WTC11 (cell line): Measurements from ENCODE around the gene RBCK1. TPM values are rescaled to one million over a fixed set of nuclear protein-coding genes. Genes with fewer than 3 reads are reported as not detected.

Experiments
- ATAC-seq: fragments of 200-7000 bp; cut with Tn5 transposase; 2 replicates; pipeline ENCODE4 v1.10.0; 2021; ENCODE audit warnings: mild to moderate bottlenecking, moderate library complexity
- CTCF ChIA-PET: fragments of 300-600 bp; sonication (Branson Sonifier 250); formaldehyde crosslinking; loops from one replicate; lab custom pipeline; 2021; ENCODE audit warnings: antibody characterized with exemption; lab: Charles Lee
- POLR2A ChIA-PET: fragments of 350-600 bp; sonication (Branson Sonifier 250); formaldehyde crosslinking; loops from one replicate; lab custom pipeline; 2021; ENCODE audit warnings: antibody characterized with exemption; lab: Charles Lee
- DNase-seq: peaks from one replicate; pipeline ENCODE4 v3.0.0; 2021; ENCODE audit warnings: low spot score
- H3K27ac Mint-ChIP-seq: 2 replicates; pipeline ENCODE4 v1.8.0; 2021; ENCODE audit warnings: mixed read lengths
- H3K27me3 Mint-ChIP-seq: 2 replicates; pipeline ENCODE4 v1.8.0; 2021; ENCODE audit warnings: low read depth, mild to moderate bottlenecking, moderate library complexity, mixed read lengths
- H3K36me3 Mint-ChIP-seq: 2 replicates; pipeline ENCODE4 v1.8.0; 2021; ENCODE audit warnings: mixed read lengths
- H3K4me1 Mint-ChIP-seq: 2 replicates; pipeline ENCODE4 v1.8.0; 2022; ENCODE audit warnings: mixed read lengths
- H3K4me3 Mint-ChIP-seq: 2 replicates; pipeline ENCODE4 v1.8.0; 2021; ENCODE audit warnings: mild to moderate bottlenecking, moderate library complexity, mixed read lengths
- H3K9me3 Mint-ChIP-seq: 2 replicates; pipeline ENCODE4 v1.8.0; 2021; ENCODE audit warnings: mixed read lengths
- ATF1 ChIP-seq: sonication (generic); formaldehyde crosslinking; IDR thresholded peaks from 2 replicates; pipeline ENCODE4 v1.8.1; 2023; ENCODE audit warnings: mild to moderate bottlenecking, moderate library complexity, missing genetic modification reagents
- FOXK1 ChIP-seq: sonication (generic); formaldehyde crosslinking; IDR thresholded peaks from 2 replicates; pipeline ENCODE4 v1.8.0; 2022; ENCODE audit warnings: mild to moderate bottlenecking, moderate library complexity, missing genetic modification reagents
- FOXP1 ChIP-seq: sonication (generic); formaldehyde crosslinking; IDR thresholded peaks from 2 replicates; pipeline ENCODE4 v1.8.0; 2022; ENCODE audit warnings: missing genetic modification reagents, mild to moderate bottlenecking, moderate library complexity, borderline replicate concordance
- GTF2I ChIP-seq: fragments of 250-450 bp; sonication (Bioruptor Pico); conservative IDR thresholded peaks from 2 replicates; pipeline ENCODE4 v1.4.0; 2021; ENCODE audit warnings: mild to moderate bottlenecking
- JAZF1 ChIP-seq: fragments of 250-450 bp; sonication (Bioruptor Pico); IDR thresholded peaks from 2 replicates; pipeline ENCODE4 v1.9.0; 2021; ENCODE audit warnings: moderate library complexity, mild to moderate bottlenecking, inconsistent platforms
- MXD4 ChIP-seq: fragments of 250-450 bp; sonication (Bioruptor Pico); IDR thresholded peaks from 2 replicates; pipeline ENCODE4 v1.8.0; 2021; ENCODE audit warnings: mild to moderate bottlenecking, moderate library complexity, borderline replicate concordance
- NFE2L1 ChIP-seq: sonication (generic); formaldehyde crosslinking; IDR thresholded peaks from 2 replicates; pipeline ENCODE4 v1.8.1; 2023; ENCODE audit warnings: missing genetic modification reagents
- NR2C2 ChIP-seq: sonication (generic); formaldehyde crosslinking; IDR thresholded peaks from 2 replicates; pipeline ENCODE4 v1.8.0; 2022; ENCODE audit warnings: mild to moderate bottlenecking, missing genetic modification reagents
- SMAD4 ChIP-seq: sonication (generic); formaldehyde crosslinking; IDR thresholded peaks from 2 replicates; pipeline ENCODE4 v1.8.0; 2022; ENCODE audit warnings: mild to moderate bottlenecking, missing genetic modification reagents
- SOX15 ChIP-seq: fragments of 250-450 bp; sonication (Bioruptor Pico); IDR thresholded peaks from 2 replicates; pipeline ENCODE4 v1.9.0; 2021; ENCODE audit warnings: mild to moderate bottlenecking
- SP1 ChIP-seq: sonication (generic); formaldehyde crosslinking; conservative IDR thresholded peaks from 2 replicates; pipeline ENCODE4 v1.8.1; 2022; ENCODE audit warnings: missing genetic modification reagents
- TEAD1 ChIP-seq: sonication (generic); formaldehyde crosslinking; IDR thresholded peaks from 2 replicates; pipeline ENCODE4 v1.8.0; 2022; ENCODE audit warnings: mild to moderate bottlenecking, missing genetic modification reagents
- ZNF263 ChIP-seq: sonication (generic); formaldehyde crosslinking; IDR thresholded peaks from 2 replicates; pipeline ENCODE4 v1.8.1; 2022; ENCODE audit warnings: low read depth, mild to moderate bottlenecking, moderate library complexity, missing genetic modification reagents
- ZNF396 ChIP-seq: fragments of 250-450 bp; sonication (Bioruptor Pico); IDR thresholded peaks from 2 replicates; pipeline ENCODE4 v1.8.0; 2021; ENCODE audit warnings: mild to moderate bottlenecking, moderate library complexity, borderline replicate concordance
- total RNA-seq: library from RNA; stranded (reverse); gene quantifications from 3 replicates; pipeline ENCODE4 v1.2.3, GENCODE V29; 2021
- TF ChIP-seq, protein P1 (sequence below): sonication (generic); formaldehyde crosslinking; IDR thresholded peaks from 2 replicates; pipeline ENCODE4 v1.8.0; 2023; ENCODE audit warnings: missing genetic modification reagents, mild to moderate bottlenecking, borderline replicate concordance
- TF ChIP-seq, protein P2 (sequence below): sonication (generic); formaldehyde crosslinking; IDR thresholded peaks from 2 replicates; pipeline ENCODE4 v1.8.1; 2023; ENCODE audit warnings: mild to moderate bottlenecking, missing genetic modification reagents, borderline replicate concordance
- TF ChIP-seq, protein P3 (sequence below): sonication (generic); formaldehyde crosslinking; IDR thresholded peaks from 2 replicates; pipeline ENCODE4 v1.8.1; 2022; ENCODE audit warnings: mild to moderate bottlenecking, missing genetic modification reagents, moderate library complexity, borderline replicate concordance
- TF ChIP-seq, protein P4 (sequence below): fragments of 250-450 bp; sonication (Bioruptor Pico); IDR thresholded peaks from 2 replicates; pipeline ENCODE4 v1.8.0; 2021; ENCODE audit warnings: mild to moderate bottlenecking
- TF ChIP-seq, protein P5 (sequence below): sonication (generic); formaldehyde crosslinking; IDR thresholded peaks from 2 replicates; pipeline ENCODE4 v1.8.0; 2022; ENCODE audit warnings: mild to moderate bottlenecking, missing genetic modification reagents
- TF ChIP-seq, protein P6 (sequence below): fragments of 250-450 bp; sonication (Bioruptor Pico); IDR thresholded peaks from 2 replicates; pipeline ENCODE4 v1.9.0; 2021; ENCODE audit warnings: mild to moderate bottlenecking
- TF ChIP-seq, protein P7 (sequence below): fragments of 250-450 bp; sonication (Bioruptor Pico); IDR thresholded peaks from 2 replicates; pipeline ENCODE4 v2.1.2; 2022; ENCODE audit warnings: mild to moderate bottlenecking, moderate library complexity

The RBCK1 gene
- total RNA-seq, 1 experiment from 2014 or later = 75.2 TPM

DNA sequence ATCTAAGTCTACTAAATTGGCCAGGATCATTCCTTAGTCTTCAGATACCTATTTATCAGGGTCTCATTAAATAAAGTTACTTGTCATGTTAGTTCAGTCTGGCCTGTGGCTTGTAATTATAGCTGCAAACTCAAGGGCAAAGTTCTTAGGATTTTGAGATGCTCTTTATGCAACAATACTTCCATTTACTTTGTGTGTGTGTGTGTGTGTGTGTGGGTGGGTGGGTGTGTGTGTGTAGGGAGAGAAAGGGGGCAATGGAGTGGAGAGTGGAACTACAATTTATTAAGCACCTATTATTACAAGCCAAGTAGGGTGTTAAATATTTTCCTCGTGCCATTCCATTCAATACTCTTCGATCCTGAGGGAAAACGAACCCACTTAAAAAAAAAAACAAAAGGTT lies 71.9 kb downstream of the RBCK1 start (continued):
- TF ChIP-seq, protein P1, sequence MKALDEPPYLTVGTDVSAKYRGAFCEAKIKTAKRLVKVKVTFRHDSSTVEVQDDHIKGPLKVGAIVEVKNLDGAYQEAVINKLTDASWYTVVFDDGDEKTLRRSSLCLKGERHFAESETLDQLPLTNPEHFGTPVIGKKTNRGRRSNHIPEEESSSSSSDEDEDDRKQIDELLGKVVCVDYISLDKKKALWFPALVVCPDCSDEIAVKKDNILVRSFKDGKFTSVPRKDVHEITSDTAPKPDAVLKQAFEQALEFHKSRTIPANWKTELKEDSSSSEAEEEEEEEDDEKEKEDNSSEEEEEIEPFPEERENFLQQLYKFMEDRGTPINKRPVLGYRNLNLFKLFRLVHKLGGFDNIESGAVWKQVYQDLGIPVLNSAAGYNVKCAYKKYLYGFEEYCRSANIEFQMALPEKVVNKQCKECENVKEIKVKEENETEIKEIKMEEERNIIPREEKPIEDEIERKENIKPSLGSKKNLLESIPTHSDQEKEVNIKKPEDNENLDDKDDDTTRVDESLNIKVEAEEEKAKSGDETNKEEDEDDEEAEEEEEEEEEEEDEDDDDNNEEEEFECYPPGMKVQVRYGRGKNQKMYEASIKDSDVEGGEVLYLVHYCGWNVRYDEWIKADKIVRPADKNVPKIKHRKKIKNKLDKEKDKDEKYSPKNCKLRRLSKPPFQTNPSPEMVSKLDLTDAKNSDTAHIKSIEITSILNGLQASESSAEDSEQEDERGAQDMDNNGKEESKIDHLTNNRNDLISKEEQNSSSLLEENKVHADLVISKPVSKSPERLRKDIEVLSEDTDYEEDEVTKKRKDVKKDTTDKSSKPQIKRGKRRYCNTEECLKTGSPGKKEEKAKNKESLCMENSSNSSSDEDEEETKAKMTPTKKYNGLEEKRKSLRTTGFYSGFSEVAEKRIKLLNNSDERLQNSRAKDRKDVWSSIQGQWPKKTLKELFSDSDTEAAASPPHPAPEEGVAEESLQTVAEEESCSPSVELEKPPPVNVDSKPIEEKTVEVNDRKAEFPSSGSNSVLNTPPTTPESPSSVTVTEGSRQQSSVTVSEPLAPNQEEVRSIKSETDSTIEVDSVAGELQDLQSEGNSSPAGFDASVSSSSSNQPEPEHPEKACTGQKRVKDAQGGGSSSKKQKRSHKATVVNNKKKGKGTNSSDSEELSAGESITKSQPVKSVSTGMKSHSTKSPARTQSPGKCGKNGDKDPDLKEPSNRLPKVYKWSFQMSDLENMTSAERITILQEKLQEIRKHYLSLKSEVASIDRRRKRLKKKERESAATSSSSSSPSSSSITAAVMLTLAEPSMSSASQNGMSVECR (CRISPR knock-in tag) = no peak
- TF ChIP-seq FOXP1 (CRISPR knock-in tag) (no peak), NFE2L1 (no peak)
- TF ChIP-seq, protein P2, sequence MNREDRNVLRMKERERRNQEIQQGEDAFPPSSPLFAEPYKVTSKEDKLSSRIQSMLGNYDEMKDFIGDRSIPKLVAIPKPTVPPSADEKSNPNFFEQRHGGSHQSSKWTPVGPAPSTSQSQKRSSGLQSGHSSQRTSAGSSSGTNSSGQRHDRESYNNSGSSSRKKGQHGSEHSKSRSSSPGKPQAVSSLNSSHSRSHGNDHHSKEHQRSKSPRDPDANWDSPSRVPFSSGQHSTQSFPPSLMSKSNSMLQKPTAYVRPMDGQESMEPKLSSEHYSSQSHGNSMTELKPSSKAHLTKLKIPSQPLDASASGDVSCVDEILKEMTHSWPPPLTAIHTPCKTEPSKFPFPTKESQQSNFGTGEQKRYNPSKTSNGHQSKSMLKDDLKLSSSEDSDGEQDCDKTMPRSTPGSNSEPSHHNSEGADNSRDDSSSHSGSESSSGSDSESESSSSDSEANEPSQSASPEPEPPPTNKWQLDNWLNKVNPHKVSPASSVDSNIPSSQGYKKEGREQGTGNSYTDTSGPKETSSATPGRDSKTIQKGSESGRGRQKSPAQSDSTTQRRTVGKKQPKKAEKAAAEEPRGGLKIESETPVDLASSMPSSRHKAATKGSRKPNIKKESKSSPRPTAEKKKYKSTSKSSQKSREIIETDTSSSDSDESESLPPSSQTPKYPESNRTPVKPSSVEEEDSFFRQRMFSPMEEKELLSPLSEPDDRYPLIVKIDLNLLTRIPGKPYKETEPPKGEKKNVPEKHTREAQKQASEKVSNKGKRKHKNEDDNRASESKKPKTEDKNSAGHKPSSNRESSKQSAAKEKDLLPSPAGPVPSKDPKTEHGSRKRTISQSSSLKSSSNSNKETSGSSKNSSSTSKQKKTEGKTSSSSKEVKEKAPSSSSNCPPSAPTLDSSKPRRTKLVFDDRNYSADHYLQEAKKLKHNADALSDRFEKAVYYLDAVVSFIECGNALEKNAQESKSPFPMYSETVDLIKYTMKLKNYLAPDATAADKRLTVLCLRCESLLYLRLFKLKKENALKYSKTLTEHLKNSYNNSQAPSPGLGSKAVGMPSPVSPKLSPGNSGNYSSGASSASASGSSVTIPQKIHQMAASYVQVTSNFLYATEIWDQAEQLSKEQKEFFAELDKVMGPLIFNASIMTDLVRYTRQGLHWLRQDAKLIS (CRISPR knock-in tag) = no peak

DNA sequence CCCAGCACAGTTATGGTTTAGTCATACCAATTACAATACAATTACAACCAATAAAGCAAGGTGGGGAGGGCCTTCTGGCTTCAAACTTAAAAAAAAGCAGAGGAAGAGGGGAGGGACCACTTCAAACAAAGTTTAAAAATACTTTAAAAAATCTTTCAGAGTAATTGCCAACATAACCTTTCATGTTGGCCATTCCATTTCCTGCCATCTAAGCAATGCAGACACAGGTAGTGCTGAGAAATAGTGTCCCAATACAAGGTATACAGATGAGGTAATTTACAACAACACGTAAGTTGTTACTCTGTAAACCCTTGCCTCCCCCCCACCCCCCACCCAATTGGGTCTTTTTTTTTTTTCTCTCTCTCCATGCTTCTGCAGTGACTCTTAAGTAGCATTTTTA lies 73.1 kb downstream of the RBCK1 start:
- no peak for DNase-seq
- Mint-ChIP-seq H3K4me3 (no peak overlapping the region), H3K27ac (no peak overlapping the region), H3K4me1 (no peaks in the 10 kb centered on the region), H3K9me3 (no peaks in the 10 kb centered on the region), H3K36me3 (peaks cover 64% of the 10 kb centered on the region), H3K27me3 (no peaks in the 10 kb centered on the region)
- CTCF ChIA-PET = interaction anchor here (0.9 kb wide), 1 partner anchor 50 kb away, joined by 3 read pairs; no protein-coding TSS in a partner anchor
- POLR2A ChIA-PET = no interaction called here
- no peak for ATAC-seq
- no peak for TF ChIP-seq ATF1 (CRISPR knock-in tag)
- TF ChIP-seq, protein P3, sequence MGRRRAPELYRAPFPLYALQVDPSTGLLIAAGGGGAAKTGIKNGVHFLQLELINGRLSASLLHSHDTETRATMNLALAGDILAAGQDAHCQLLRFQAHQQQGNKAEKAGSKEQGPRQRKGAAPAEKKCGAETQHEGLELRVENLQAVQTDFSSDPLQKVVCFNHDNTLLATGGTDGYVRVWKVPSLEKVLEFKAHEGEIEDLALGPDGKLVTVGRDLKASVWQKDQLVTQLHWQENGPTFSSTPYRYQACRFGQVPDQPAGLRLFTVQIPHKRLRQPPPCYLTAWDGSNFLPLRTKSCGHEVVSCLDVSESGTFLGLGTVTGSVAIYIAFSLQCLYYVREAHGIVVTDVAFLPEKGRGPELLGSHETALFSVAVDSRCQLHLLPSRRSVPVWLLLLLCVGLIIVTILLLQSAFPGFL (CRISPR knock-in tag) = no peak
- no peak for TF ChIP-seq FOXK1
- no peak for TF ChIP-seq SOX15
- TF ChIP-seq, protein P4, sequence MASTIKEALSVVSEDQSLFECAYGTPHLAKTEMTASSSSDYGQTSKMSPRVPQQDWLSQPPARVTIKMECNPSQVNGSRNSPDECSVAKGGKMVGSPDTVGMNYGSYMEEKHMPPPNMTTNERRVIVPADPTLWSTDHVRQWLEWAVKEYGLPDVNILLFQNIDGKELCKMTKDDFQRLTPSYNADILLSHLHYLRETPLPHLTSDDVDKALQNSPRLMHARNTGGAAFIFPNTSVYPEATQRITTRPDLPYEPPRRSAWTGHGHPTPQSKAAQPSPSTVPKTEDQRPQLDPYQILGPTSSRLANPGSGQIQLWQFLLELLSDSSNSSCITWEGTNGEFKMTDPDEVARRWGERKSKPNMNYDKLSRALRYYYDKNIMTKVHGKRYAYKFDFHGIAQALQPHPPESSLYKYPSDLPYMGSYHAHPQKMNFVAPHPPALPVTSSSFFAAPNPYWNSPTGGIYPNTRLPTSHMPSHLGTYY (CRISPR knock-in tag) = no peak
- TF ChIP-seq, protein P5, sequence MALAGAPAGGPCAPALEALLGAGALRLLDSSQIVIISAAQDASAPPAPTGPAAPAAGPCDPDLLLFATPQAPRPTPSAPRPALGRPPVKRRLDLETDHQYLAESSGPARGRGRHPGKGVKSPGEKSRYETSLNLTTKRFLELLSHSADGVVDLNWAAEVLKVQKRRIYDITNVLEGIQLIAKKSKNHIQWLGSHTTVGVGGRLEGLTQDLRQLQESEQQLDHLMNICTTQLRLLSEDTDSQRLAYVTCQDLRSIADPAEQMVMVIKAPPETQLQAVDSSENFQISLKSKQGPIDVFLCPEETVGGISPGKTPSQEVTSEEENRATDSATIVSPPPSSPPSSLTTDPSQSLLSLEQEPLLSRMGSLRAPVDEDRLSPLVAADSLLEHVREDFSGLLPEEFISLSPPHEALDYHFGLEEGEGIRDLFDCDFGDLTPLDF (CRISPR knock-in tag) = no peak
- TF ChIP-seq SP1 = no peak
- no peak for TF ChIP-seq ZNF263 (CRISPR knock-in tag)
- TF ChIP-seq TEAD1 (CRISPR knock-in tag) = no peak
- no peak for TF ChIP-seq ZNF396 (CRISPR knock-in tag)
- TF ChIP-seq NFE2L1 = no peak
- TF ChIP-seq, protein P6, sequence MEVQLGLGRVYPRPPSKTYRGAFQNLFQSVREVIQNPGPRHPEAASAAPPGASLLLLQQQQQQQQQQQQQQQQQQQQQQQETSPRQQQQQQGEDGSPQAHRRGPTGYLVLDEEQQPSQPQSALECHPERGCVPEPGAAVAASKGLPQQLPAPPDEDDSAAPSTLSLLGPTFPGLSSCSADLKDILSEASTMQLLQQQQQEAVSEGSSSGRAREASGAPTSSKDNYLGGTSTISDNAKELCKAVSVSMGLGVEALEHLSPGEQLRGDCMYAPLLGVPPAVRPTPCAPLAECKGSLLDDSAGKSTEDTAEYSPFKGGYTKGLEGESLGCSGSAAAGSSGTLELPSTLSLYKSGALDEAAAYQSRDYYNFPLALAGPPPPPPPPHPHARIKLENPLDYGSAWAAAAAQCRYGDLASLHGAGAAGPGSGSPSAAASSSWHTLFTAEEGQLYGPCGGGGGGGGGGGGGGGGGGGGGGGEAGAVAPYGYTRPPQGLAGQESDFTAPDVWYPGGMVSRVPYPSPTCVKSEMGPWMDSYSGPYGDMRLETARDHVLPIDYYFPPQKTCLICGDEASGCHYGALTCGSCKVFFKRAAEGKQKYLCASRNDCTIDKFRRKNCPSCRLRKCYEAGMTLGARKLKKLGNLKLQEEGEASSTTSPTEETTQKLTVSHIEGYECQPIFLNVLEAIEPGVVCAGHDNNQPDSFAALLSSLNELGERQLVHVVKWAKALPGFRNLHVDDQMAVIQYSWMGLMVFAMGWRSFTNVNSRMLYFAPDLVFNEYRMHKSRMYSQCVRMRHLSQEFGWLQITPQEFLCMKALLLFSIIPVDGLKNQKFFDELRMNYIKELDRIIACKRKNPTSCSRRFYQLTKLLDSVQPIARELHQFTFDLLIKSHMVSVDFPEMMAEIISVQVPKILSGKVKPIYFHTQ = no peak
- TF ChIP-seq, protein P7, sequence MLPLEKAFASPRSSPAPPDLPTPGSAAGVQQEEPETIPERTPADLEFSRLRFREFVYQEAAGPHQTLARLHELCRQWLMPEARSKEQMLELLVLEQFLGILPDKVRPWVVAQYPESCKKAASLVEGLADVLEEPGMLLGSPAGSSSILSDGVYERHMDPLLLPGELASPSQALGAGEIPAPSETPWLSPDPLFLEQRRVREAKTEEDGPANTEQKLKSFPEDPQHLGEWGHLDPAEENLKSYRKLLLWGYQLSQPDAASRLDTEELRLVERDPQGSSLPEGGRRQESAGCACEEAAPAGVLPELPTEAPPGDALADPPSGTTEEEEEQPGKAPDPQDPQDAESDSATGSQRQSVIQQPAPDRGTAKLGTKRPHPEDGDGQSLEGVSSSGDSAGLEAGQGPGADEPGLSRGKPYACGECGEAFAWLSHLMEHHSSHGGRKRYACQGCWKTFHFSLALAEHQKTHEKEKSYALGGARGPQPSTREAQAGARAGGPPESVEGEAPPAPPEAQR = no peak
- TF ChIP-seq SMAD4 (CRISPR knock-in tag) = no peak
- no peak for TF ChIP-seq JAZF1 (CRISPR knock-in tag)
- no peak for TF ChIP-seq MXD4 (CRISPR knock-in tag)
- no peak for TF ChIP-seq NR2C2 (CRISPR knock-in tag)
- no peak for TF ChIP-seq GTF2I
